Glomerular visceral epithelial cell (primary cell): ENCODE data around the gene MTX3.

Experiments used
- DNase-seq: peaks from one replicate; pipeline ENCODE4 v3.0.0-alpha.2; 2016; ENCODE audit errors: extremely low spot score

The MTX3 gene, protein sequence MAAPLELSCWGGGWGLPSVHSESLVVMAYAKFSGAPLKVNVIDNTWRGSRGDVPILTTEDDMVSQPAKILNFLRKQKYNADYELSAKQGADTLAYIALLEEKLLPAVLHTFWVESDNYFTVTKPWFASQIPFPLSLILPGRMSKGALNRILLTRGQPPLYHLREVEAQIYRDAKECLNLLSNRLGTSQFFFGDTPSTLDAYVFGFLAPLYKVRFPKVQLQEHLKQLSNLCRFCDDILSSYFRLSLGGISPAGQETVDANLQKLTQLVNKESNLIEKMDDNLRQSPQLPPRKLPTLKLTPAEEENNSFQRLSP

GRCh38 chr5:79990598-79991507, at the start of gene MTX3:
Gene MTX3, minus strand, starts transcription at chr5:79991262. Its CDS starts 24 bp downstream, at chr5:79991238.
- DNase-seq: peak; percentile 86

- DNase-seq: no peak
These were observed 48.6 kb upstream of the MTX3 start for GRCh38 chr5:80039650-80040049.

- DNase-seq: no peak
These were observed 46.3 kb upstream of the MTX3 start for GRCh38 chr5:80037366-80037765.

- no peak for DNase-seq
These were observed 45.6 kb upstream of the MTX3 start for GRCh38 chr5:80036615-80037014.

DNA sequence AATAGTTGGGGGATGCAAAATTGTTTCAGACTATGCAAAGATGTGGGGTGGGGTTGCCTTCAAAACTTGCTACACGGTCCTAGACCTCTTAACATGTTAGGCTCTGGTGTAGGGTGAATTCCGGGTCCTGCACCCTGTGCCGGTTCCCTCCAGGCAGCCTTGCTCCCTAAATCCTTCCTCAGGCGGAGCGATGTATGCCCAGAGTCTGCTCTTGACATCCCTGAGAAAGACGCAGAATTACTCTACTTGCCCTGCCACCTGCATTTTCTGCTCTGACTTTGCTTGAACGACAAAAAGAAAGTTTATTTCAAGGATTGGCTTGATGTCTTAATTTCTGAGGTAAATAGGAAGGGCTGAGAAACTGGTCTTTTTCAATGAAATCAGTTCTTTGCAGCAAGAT, 44.8 kb upstream of the MTX3 start:
- no peak for DNase-seq

- DNase-seq: no peak
These were observed 44.1 kb upstream of the MTX3 start, which contains the start of gene THBS4 for GRCh38 chr5:80034962-80035821. Gene THBS4, plus strand, starts transcription at chr5:80035348. Its CDS starts 190 bp downstream, at chr5:80035538.

DNA sequence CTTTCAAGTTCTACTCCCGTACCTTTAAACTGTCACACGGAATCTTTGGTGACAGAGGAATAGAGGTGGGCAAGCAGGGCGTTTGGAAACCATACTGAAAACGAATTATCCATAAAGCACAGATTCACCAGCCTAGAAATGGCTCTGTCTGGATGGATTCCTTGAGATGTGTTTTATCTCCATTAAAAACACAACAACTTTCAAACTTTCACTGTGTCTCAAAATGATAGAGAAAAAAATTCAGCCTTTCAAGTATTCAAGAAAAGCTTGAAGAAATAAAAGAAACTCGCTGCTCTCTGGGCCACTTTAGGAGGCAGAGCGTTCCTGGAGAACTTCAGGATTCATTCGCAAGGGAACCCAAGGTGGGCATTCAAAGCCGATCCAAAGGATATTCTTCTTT, 43.5 kb upstream of the MTX3 start:
- DNase-seq: no peak

GRCh38 chr5:80033513-80033912, 42.5 kb upstream of the MTX3 start:
- DNase-seq: no peak

DNA sequence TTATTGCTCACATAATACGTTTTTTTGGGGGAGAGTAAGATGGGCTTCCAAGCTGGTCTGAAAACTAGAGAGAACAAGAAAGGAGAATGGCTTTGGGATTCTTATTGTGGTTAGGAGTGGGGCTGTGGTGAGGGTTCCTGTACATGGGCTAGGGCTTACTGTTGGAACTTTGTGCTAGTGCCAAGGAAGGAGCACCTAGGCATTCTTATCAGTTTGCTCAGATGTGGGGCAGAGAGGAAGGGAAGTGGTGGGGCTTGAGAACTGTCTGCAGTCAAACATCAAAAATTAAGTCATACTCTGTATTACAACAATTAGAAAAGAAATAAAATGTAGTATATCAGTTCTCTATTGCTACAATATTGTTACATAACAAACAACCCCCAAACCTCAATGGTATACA, 40.0 kb upstream of the MTX3 start:
- no peak for DNase-seq

DNA sequence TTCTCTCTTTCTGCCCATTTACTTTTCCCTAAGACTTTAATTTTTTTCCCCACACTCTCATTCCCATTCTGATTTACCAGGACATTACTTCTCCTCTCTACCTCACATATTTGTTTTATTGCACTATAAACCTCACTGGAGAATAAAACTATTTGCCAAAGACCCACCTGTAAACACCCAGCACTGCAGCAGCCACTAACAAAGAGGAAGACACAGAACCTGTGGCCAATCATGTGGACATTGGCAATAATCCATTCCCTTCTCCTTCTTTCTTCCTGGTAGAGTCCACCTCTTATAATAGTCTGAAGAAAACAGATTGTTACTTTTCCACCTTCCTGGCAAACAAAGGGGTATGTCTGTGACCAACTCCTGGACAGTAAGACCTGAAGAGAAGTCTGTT, 35.8 kb upstream of the MTX3 start:
- DNase-seq: no peak

DNA sequence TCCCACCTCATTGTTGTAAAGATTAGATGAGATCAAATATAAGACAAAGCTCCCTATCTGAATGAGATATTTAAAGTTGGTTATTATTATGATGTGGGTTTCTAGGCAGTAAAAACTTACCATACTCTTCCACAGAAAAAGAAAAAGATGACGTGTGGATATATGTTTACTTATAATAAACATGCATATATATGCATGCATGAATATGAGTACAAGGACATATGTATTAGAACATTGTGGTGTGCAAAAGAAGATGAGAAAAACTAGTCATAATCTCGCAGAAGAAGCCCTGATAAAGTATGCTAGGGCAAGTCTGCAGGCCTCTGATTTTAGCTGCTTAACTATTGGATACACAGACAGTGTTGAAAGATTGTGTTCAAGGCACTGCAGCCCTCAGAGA, 34.0 kb upstream of the MTX3 start:
- DNase-seq: no peak

DNA sequence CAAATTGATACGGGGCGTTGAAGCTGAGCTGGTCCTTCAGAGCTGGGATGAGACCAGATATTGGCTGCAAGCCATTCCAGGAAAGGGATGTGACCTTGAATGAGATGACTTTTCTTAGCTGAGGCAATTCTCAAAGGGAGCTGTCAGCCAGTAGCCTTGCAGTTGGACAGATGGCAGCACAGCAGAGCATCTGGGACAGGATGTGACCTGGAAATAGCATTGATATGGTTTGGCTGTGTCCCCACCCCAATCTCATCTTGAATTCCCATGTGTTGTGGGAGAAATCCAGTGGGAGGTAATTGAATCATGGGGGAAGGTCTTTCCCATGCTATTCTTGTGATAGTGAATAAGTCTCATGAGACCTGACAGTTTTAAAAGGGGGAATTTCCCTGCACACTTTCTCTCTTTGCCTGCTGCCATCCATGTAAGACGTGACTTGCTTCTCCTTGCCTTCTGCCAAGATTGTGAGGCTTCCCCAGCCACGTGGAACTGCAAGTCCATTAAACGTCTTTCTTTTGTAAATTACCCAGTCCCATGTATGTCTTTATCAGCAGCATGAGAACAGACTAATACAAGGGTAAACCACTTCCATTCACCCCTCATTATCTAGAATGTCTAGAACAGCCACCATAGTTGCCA, 19.8 kb upstream of the MTX3 start:
- no peak for DNase-seq

GRCh38 chr5:80008995-80009765, 18.1 kb upstream of the MTX3 start:
- no peak for DNase-seq

- DNase-seq: no peak
These were observed 11.6 kb upstream of the MTX3 start for GRCh38 chr5:80002677-80003076.

DNA sequence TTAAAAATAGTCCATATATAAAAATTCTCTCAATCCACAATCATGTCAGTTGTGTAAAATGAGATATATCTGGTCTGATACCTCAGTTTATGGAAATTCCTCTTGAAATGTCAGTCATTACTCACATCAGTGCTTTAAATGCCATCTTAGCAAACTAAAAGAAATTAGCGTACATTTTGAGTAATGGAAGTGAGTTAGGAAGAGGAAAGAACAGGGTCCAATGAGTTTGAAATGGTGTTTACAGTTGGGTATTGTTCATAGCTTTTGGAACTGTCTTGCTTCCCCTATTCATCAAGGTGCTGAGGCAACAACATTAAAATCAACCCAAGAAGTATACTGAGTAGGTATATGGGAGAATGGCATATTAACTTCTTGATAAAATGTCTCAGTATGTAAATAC, 8.7 kb upstream of the MTX3 start:
- no peak for DNase-seq

GRCh38 chr5:79992891-79993657, 2.0 kb upstream of the MTX3 start:
- no peak for DNase-seq

DNA sequence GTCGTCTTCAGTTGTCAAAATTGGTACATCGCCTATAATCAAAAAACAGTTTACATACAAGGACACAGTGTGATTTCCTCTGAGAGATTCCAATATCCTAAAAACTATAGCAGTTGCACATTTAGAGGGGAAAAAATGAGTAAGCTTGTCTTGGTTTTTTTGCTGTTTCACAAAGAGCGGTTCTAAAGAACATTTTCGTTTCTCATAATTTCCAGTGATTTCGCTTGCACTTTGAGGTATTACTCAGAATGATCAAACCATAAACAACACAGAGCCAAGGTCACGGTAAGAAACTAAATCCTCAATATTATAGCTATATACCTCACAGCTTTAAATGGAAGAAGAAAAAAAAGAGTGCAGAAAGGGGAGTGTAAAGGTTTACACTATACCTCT, 861 bp downstream of the MTX3 start:
- no peak for DNase-seq

GRCh38 chr5:79986260-79986659, 4.8 kb downstream of the MTX3 start:
- no peak for DNase-seq

- no peak for DNase-seq
These were observed 5.8 kb downstream of the MTX3 start for GRCh38 chr5:79985288-79985687.

DNA sequence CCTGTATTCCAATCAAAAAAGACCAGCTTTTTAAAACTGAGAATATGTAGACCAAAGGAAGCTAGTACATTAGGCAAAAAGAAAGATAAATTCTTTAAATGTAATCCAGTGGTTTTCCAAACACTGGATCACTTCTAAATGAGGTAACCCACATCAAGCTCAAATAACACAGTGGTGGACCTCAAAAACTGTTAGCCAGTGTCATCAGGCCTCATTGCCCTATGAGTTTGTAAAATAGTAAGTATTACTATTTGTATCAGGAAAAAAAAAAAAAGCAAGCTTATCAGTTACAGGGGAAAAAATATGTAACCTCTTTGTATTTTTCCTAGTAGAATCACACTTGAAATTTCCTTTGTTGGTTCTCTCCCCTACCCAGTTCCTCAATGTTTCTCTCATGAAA, 6.7 kb downstream of the MTX3 start:
- no peak for DNase-seq
